AG04449 (cell line): ENCODE measurements around the gene CDC42EP4.
A peak's percentile ranks its signal among the peaks of the same experiment; 100 is the strongest.
"Not testable (repeated sequence)": the region's sequence is repeated elsewhere in the genome, so short reads cannot be mapped to it uniquely, and the experiment has no call there.

Experiments used
- CTCF ChIA-PET: fragments of 350-600 bp; formaldehyde crosslinking; extraction: SDS; loops from one replicate; lab custom pipeline; 2021; ENCODE audit warnings: antibody characterized with exemption; lab: Yijun Ruan, JAX
- POLR2A ChIA-PET: fragments of 400-600, 350-600 bp; formaldehyde crosslinking; extraction: SDS; loops from one replicate; lab custom pipeline; 2020; ENCODE audit warnings: antibody characterized with exemption, inconsistent platforms; lab: Yijun Ruan, JAX
- DNase-seq: peaks from one replicate; pipeline ENCODE4 v3.0.0-alpha.2; 2010; ENCODE audit warnings: low read depth, low spot score
- H3K4me3 ChIP-seq: 2 replicates; pipeline ENCODE4 v1.5.1; 2011; ENCODE audit warnings: low read depth, mild to moderate bottlenecking, control low read depth, low read length
- TF ChIP-seq, protein P1 (sequence below): IDR thresholded peaks from one replicate; pipeline ENCODE4 v1.5.1; 2011; ENCODE audit warnings: mild to moderate bottlenecking, moderate library complexity, low read length, control low read depth, inconsistent platforms; ENCODE audit not compliant: insufficient read depth; ENCODE audit errors: missing control alignments

Gene CDC42EP4

DNA sequence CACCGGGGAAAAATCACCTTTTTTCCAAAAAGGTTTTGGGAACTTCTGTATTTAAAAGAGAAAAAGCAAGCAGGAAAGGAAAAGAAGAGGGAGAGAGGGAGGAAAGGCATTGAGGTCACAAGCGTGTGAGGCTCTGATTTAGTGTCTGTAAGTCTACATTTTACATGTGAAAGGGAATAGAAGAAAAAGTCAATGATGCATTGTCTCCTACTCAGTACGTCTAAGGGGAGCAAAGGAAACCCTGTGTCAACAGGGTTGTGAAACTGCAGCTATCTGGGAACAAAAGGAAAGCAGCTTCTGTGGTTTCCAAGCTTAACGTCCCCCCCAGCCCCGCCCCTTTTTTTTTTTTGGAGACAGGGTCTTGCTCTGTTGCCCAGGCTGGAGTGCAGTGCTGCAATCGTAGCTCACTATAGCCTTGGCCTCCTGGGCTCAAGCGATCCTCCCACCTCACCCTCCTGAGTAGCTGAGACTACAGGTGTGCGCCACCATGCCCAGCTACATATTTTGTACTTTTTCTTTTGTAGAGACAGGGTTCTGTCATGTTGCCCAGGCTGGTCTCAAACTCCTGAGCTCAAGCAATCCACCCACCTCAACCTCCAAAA, 1.8 kb upstream of the CDC42EP4 start:
- DNase-seq = no peak
- TF ChIP-seq, protein P1, sequence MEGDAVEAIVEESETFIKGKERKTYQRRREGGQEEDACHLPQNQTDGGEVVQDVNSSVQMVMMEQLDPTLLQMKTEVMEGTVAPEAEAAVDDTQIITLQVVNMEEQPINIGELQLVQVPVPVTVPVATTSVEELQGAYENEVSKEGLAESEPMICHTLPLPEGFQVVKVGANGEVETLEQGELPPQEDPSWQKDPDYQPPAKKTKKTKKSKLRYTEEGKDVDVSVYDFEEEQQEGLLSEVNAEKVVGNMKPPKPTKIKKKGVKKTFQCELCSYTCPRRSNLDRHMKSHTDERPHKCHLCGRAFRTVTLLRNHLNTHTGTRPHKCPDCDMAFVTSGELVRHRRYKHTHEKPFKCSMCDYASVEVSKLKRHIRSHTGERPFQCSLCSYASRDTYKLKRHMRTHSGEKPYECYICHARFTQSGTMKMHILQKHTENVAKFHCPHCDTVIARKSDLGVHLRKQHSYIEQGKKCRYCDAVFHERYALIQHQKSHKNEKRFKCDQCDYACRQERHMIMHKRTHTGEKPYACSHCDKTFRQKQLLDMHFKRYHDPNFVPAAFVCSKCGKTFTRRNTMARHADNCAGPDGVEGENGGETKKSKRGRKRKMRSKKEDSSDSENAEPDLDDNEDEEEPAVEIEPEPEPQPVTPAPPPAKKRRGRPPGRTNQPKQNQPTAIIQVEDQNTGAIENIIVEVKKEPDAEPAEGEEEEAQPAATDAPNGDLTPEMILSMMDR = no peak
- ChIA-PET POLR2A (no interaction called here), CTCF (interaction anchor here (1.2 to 1.3 kb wide), 2 partner anchors 8 to 58 kb away, joined by 3 to 4 read pairs; no protein-coding TSS in a partner anchor)
- no peak overlapping the region for H3K4me3 ChIP-seq

DNA sequence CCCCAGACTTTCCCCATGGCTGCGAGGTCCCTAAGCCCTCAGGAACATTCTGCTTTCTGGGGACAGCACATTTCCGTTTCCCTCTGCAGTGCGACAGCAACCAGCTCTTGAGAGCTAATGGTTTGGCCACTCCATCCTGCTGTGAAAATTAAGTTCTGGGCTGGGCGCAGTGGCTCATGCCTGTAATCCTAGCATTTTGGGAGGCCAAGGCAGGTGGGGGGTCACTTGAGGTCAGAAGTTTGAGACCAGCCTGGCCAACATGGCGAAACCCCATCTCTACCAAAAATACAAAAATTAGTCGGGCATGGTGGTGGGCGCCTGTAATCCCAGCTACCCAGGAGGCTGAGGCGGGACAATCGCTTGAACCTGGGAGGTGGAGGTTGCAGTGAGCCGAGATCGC, 1.1 kb upstream of the CDC42EP4 start:
- POLR2A ChIA-PET, H3K4me3 ChIP-seq, DNase-seq: not testable (repeated sequence)
- CTCF ChIA-PET = interaction anchor here (1.2 to 6.3 kb wide), 3 partner anchors 28 to 57 kb away, joined by 4 to 33 read pairs (median 22); no protein-coding TSS in a partner anchor

DNA sequence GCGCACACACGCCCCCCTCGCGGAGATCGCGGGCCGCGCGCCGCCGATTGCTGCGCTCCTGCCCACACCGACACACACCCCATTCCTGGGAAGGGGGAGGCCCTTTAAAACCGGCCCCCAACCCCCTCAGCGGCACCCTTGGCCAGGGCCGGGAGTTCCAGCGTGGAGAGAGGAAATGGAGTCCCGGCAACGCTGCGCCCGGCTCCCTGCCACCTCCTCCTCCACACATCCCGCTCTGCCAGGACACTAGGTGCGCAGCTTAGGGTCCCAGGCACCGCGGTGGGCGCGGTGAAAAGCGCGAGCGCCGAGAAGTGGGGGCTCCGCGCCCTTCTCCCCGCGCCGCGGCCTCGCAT, 397 bp downstream of the CDC42EP4 start:
- TF ChIP-seq, protein P1 = no peak
- no peak for DNase-seq
- ChIA-PET POLR2A (interaction anchor here (1.0 to 2.7 kb wide), 3 partner anchors 20 to 58 kb away, joined by 5 to 14 read pairs (median 8); no protein-coding TSS in a partner anchor), CTCF (interaction anchor here (1.0 to 6.3 kb wide), 15 partner anchors 9 to 61 kb away, joined by 3 to 33 read pairs (median 7); no protein-coding TSS in a partner anchor)
- peak overlapping the region; percentile 96 for H3K4me3 ChIP-seq

DNA sequence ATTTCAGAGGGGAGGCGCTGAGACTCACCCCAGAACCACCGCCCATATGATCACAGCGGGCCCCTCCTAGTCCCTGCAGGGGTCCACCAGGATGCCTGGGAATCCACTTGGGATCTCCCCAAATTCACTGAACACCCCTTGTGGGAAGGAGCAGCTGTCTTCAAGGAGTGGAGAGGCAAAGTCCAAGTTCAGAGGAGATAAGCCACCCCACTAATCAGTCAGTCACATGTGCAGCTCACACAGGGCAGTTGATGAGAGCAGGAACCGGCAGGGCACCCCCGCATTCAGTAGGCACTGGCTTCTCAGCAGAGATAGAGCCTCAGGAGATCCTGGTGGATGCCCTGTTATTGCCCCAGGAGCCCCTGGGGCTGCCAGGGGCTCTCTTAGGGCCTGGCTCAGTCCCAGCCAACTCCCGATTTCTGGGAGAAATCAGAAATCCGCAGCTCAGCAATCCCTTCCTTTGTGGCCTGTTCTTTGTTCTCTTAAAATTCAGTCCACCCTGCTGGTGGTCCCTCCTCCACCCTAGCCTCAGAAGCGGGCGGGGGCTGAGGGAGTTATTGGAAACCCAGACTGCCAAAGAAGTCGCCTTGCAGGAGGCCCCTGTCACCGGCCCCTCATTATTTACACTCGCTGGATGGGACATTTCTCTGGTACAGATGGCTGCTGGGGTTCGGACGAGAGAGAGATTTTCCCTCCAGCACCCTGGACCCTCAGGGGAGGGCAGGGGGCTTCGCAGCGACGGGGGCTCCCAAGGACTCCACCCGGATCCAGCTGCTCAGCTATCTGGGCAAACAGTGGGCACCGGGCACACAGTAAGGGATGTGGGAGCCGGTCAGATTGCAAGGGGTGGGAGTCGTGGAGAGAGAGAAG, 1.8 kb downstream of the CDC42EP4 start:
- no peak for DNase-seq
- TF ChIP-seq, protein P1 = no peak
- POLR2A ChIA-PET = interaction anchor here (0.9 to 2.7 kb wide), 4 partner anchors 19 to 717 kb away, joined by 3 to 14 read pairs (median 6); no protein-coding TSS in a partner anchor

DNA sequence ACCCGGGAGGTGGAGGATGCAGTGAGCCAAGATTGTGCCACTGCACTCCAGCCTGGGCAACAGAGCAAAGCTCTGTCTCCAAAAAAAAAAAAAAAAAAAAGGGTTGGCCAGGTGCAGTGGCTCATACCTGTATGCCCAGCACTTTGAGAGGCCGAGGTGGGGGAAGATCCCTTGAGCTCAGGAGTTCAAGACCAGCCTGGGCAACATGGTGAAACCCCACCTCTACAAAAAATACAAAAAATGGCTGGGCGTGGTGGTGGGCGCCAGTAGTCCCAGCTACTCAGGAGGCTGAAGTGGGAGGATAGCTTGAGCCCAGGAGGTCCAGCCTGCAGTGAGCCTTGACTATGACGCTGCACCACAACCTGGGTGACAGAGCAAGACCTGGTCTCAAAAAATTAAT, 2.8 kb downstream of the CDC42EP4 start:
- CTCF ChIA-PET = interaction anchor here (1.3 to 6.3 kb wide), 5 partner anchors 9 to 61 kb away, joined by 5 to 33 read pairs (median 17); no protein-coding TSS in a partner anchor
- DNase-seq, POLR2A ChIA-PET, H3K4me3 ChIP-seq: not testable (repeated sequence)

More for the DNA sequence above, 1.8 kb downstream of the CDC42EP4 start:
- CTCF ChIA-PET = interaction anchor here (0.7 to 6.3 kb wide), 17 partner anchors 8 to 78 kb away, joined by 3 to 33 read pairs (median 7); a partner anchor contains a TSS
- peak overlapping the region; percentile 96 for H3K4me3 ChIP-seq

DNA sequence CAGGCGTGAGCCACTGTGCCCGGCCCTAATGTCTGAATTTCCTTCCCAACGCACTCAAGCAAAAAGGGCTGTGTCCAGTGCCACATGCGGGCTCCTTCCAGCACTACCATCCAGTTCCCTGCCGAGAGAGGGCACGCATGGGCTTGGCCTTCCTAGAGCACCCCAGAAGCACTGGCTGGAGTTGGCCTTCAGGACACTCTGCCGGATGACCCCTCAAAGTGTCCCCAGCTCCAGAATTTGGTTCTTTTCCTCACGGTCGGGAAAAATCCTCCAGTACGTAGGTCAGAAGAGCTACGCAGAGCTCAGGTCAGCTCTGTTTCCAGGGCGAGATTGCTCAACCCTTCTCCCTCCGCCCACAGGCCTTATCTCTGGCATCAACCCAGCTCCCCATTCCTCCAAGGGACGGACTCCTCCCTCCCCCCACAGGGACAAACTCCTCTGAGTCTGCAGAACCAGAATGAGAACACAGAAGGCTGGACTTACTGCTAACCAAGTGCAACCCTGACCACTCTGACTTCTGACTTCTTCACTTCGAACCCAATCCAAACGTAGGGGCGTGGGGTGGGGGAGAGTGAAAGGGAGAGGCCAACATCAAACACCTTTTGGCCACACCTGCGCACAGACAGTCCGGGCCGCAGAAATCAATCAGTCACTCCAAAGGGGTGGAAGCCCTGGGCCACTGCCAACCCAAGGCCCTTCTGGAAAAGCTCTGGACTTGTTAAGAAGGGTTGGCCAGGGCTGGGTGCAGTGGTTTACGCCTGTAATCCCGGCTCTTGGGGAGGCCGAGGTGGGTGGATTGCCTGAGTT, 3.6 kb downstream of the CDC42EP4 start:
- no peak for DNase-seq
- POLR2A ChIA-PET = no interaction called here
- H3K4me3 ChIP-seq = no peak overlapping the region; the same call in 1 of the 2 replicates
- CTCF ChIA-PET = interaction anchor here (0.6 to 6.3 kb wide), 5 partner anchors 11 to 117 kb away, joined by 3 to 33 read pairs (median 4); no protein-coding TSS in a partner anchor
- TF ChIP-seq, protein P1 = no peak
